Breast epithelium (tissue), 3 donors: ENCODE results near the gene HECTD4.

Experiments used
- POLR2A ChIP-seq: fragments of 450-650 bp; IDR thresholded peaks from one replicate; pipeline ENCODE4 v1.6.1; 2016; ENCODE audit warnings: antibody characterized with exemption, mild to moderate bottlenecking, moderate library complexity
- POLR2AphosphoS5 ChIP-seq, 3 donors: sonication (generic); formaldehyde crosslinking; IDR thresholded peaks; one replicate each; pipeline ENCODE4 v1.6.1; 2017; ENCODE audit warnings: antibody characterized with exemption in 3 of 3
- TF ChIP-seq, protein P1 (sequence below), 3 donors: fragments of 450-650 bp; IDR thresholded peaks; one replicate each; pipeline ENCODE4 v1.5.1; 2016 to 2017; ENCODE audit warnings: antibody characterized with exemption in 3 of 3, mild to moderate bottlenecking in 3 of 3, moderate library complexity in 3 of 3

DNA sequence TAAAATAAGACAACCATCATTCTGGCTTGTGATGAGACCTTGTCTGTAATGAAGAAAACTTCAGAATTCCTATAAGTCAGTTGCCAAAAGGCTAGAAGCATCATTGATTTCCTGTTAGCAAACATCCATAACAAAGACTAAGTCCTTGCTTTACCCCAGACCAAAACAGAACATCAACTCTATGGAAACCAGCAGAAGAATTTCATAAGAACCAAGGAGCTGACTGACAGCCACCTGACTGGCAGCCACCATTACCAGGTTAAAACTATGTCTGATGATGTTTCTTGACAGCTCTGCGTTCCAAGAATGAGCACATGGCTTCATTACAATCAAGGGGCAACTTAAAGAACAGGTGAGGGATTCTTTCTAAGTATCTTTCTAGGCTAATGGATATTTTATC is 29.3 kb downstream of the HECTD4 start:
- TF ChIP-seq, protein P1, sequence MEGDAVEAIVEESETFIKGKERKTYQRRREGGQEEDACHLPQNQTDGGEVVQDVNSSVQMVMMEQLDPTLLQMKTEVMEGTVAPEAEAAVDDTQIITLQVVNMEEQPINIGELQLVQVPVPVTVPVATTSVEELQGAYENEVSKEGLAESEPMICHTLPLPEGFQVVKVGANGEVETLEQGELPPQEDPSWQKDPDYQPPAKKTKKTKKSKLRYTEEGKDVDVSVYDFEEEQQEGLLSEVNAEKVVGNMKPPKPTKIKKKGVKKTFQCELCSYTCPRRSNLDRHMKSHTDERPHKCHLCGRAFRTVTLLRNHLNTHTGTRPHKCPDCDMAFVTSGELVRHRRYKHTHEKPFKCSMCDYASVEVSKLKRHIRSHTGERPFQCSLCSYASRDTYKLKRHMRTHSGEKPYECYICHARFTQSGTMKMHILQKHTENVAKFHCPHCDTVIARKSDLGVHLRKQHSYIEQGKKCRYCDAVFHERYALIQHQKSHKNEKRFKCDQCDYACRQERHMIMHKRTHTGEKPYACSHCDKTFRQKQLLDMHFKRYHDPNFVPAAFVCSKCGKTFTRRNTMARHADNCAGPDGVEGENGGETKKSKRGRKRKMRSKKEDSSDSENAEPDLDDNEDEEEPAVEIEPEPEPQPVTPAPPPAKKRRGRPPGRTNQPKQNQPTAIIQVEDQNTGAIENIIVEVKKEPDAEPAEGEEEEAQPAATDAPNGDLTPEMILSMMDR (IDR thresholded peaks at IDR 0.05): no peak
- TF ChIP-seq POLR2A (no peak), POLR2AphosphoS5 (IDR thresholded peaks at IDR 0.05) (no peak)
